ENCODE results near the gene FHOD1. TPM values are rescaled to one million over a fixed set of nuclear protein-coding genes. Genes with fewer than 3 reads are reported as not detected.

Gene FHOD1
- total RNA-seq, 2 experiments from 2014 or later: 94.8 to 99.1 TPM

DNA sequence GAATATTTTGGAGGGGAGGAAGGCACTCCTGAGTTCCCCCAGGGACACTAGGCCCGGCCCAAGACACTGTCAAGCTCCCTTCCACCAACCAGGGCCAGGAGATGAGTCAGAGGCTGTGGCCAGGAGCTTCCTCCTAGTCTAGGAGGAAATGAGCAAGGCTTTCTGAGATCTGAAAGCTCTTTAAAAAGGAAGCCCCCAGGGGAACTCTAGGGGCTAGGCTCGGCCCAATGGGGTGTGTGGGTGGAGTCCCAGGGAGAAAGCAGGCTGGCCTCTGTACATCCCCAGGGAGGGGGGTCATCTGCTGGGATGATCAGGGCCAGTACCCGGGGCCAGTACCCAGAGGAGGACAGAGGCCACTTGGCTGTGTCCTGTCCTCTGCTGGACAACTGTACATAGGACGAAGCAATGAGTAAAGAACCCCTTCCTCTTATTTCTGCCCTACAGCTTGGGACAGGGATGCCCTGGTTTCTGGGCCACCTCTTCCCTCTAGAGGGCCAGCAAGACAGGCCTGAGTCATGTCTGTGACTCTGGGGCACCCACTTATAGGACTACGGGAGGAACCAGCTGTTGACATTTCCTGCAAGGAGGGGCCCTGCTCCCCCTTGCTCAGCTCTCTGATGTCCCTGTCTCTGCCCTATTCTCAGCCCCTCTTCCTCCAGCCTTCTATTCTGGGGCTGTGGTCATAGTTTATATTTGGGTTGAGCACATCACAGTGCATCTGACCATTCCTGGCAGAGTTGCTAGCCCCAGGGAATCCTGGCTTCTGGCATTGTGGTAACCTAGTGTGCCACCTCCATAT, 2.7 kb downstream of the FHOD1 start:
- DNase-seq: peak; percentile 87
- Mint-ChIP-seq H3K4me3 (peak overlapping the region; percentile 85), H3K27ac (peak overlapping the region; percentile 98), H3K27me3 (peaks cover 9% of the 10 kb centered on the region), H3K36me3 (ENCODE audit: low read depth) (peaks cover 12% of the 10 kb centered on the region), H3K4me1 (peaks cover 66% of the 10 kb centered on the region), H3K9me3 (no peaks in the 10 kb centered on the region)
- ChIA-PET CTCF (interaction anchor here (0.5 to 5.0 kb wide), 11 partner anchors 9 to 350 kb away, joined by 3 to 58 read pairs (median 5); partner anchors contain the start of genes ATP6V0D1, ELMO3, MATCAP1 and TMEM208), POLR2A (interaction anchor here (0.6 to 15.4 kb wide), 18 partner anchors 10 to 691 kb away, joined by 3 to 187 read pairs (median 4); partner anchors contain the start of genes E2F4, FBXL8, MATCAP1 and PHAF1)

DNA sequence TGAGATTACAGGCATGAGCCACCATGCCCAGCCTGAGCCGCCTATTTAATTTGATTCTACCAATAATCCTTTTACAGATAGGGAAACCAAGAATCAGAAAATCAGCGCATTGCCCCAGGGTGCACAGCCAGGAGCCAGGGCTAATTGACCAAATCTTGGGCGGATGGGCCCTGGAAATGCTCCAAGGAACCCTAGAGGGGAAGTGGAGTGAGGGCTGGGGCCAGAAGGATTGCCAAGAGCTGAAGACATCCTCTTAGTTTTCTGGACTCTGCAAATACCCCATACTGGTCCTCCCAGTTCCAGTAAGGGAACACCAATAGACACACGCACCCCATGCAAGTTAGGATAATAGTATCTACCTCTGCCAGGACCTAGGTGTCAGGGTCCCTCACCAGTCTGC, 3.8 kb downstream of the FHOD1 start:
- ChIA-PET CTCF (interaction anchor here (1.4 to 5.0 kb wide), 5 partner anchors 18 to 238 kb away, joined by 3 to 58 read pairs (median 6); partner anchors contain the start of genes ATP6V0D1, ELMO3 and TMEM208), POLR2A (interaction anchor here (1.1 to 15.4 kb wide), 7 partner anchors 9 to 230 kb away, joined by 3 to 187 read pairs (median 9); partner anchors contain the start of genes E2F4 and TMEM208)
- no peak for DNase-seq
- Mint-ChIP-seq H3K9me3 (no peaks in the 10 kb centered on the region), H3K27me3 (peaks cover 5% of the 10 kb centered on the region), H3K36me3 (ENCODE audit: low read depth) (peaks cover 19% of the 10 kb centered on the region), H3K27ac (peak overlapping the region; percentile 98), H3K4me1 (peaks cover 61% of the 10 kb centered on the region), H3K4me3 (peak overlapping the region; percentile 8)

DNA sequence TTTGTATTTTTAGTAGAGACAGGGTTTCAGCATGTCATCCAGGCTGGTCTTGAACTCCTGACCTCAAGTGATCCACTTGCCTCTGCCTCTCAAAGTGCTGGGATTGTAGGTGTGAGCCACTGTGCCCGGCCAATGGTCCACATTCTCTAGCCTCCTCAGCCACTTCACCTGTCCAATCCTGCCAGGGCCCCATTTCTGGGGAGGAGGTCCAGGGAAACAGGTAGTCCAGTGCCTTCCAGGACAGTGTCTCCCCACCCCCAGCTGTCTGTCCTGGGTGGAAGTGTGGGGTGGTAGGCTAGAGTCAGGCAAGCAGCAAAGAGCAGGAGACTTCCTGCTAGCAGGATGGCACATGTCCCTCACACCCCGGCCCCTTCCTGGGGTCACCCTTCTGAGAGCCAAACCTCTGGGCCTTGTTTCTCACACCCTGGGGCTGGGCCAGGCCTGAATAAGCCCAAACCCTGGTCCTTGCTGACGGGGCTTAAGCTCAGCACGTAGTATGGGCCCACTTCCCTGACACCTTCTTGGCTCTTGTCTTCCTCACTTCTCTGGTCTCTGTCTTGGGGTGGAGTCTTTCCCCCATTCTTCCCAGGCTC, 5.0 kb downstream of the FHOD1 start:
- peaks cover 63% of the 10 kb centered on the region for H3K4me1 Mint-ChIP-seq
- H3K27me3 Mint-ChIP-seq: no peaks in the 10 kb centered on the region
- peaks cover 31% of the 10 kb centered on the region for H3K36me3 Mint-ChIP-seq (ENCODE audit: low read depth)
- no peak overlapping the region for H3K4me3 Mint-ChIP-seq
- ChIA-PET POLR2A (interaction anchor here (15.4 kb wide), 1 partner anchor 16 kb away, joined by 187 read pairs; the partner anchor contains the start of gene TMEM208), CTCF (interaction anchor here (1.3 to 1.4 kb wide), 2 partner anchors 50 to 281 kb away, joined by 3 read pairs; partner anchors contain the start of gene CES3)
- no peak for DNase-seq
- peak overlapping the region; percentile 23 for H3K27ac Mint-ChIP-seq
- H3K9me3 Mint-ChIP-seq: no peaks in the 10 kb centered on the region

DNA sequence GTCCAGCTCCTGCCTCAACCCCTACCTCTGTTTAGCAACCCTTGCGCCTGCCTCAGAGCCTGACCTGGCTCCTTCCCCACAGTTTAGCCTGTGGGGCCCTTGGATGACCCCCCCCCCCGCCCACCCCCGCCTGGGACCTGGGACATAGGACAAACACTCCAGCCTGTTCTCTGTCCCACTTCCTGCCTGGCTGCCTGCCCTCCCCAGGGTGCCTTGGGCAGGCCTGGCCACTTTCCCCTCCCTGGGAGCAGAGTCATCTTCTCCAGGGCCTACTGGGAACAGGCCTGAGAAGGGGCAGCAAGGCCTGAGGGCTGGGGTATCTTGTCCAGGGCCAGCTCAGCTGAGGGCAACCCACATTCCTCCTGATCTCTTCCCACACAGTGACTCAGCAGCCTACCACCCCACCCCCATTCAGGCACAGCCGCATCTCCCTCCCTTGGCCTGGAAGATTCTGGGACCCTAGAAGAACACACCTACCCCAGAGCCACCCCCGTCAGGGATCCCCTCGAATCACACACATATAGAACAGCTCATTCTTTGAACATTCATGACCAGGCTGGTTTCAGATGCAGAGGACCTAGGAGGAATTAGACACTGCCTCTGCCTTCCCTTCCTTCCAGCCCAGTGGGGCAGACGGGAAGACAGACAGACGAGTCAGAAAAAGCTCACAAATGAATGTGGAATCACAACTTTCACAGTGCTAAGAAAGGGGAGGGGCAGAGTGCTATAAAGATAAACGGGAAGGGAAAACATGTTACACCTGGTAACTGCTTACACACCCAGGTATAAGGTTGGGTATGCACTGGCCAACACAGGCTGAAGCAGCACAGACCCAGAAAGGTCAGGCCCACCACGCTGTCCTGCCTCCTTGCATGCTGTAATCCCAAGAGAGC, 6.0 kb downstream of the FHOD1 start:
- Mint-ChIP-seq H3K36me3 (ENCODE audit: low read depth) (peaks cover 39% of the 10 kb centered on the region), H3K27me3 (no peaks in the 10 kb centered on the region), H3K27ac (peak overlapping the region; percentile 38), H3K4me1 (peaks cover 71% of the 10 kb centered on the region), H3K9me3 (no peaks in the 10 kb centered on the region), H3K4me3 (no peak overlapping the region)
- CTCF ChIA-PET: interaction anchor here (0.6 kb wide), 1 partner anchor 271 kb away, joined by 4 read pairs; no protein-coding TSS in a partner anchor
- no peak for DNase-seq
- POLR2A ChIA-PET: interaction anchor here (15.4 kb wide), 1 partner anchor 15 kb away, joined by 187 read pairs; the partner anchor contains the start of gene TMEM208

DNA sequence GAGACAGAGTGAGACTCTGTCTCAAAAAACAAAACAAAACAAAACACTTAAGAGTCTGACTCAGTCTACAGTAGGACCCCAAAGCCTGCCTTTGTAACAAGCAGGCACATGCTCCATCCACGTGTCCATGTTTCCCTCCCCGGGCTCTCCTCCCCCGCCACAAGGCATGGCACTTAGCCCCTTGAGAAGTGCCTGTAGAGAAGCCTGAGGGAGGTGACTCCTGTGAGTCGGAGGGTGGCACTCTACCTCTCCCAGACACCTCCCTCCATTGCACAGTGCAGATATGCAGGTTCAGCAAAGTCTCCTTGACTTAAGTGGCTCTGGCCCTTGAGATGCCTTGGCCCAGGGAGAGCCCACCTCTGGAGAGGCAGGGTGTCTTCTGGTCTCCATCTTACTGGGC, 6.8 kb downstream of the FHOD1 start:
- H3K27me3 Mint-ChIP-seq: no peaks in the 10 kb centered on the region
- peaks cover 75% of the 10 kb centered on the region for H3K4me1 Mint-ChIP-seq
- ChIA-PET POLR2A (interaction anchor here (15.4 kb wide), 1 partner anchor 14 kb away, joined by 187 read pairs; the partner anchor contains the start of gene TMEM208), CTCF (no interaction called here)
- no peak for DNase-seq
- H3K36me3 Mint-ChIP-seq (ENCODE audit: low read depth): peaks cover 47% of the 10 kb centered on the region
- H3K27ac Mint-ChIP-seq: peak overlapping the region; percentile 14
- no peak overlapping the region for H3K4me3 Mint-ChIP-seq
- H3K9me3 Mint-ChIP-seq: no peaks in the 10 kb centered on the region

DNA sequence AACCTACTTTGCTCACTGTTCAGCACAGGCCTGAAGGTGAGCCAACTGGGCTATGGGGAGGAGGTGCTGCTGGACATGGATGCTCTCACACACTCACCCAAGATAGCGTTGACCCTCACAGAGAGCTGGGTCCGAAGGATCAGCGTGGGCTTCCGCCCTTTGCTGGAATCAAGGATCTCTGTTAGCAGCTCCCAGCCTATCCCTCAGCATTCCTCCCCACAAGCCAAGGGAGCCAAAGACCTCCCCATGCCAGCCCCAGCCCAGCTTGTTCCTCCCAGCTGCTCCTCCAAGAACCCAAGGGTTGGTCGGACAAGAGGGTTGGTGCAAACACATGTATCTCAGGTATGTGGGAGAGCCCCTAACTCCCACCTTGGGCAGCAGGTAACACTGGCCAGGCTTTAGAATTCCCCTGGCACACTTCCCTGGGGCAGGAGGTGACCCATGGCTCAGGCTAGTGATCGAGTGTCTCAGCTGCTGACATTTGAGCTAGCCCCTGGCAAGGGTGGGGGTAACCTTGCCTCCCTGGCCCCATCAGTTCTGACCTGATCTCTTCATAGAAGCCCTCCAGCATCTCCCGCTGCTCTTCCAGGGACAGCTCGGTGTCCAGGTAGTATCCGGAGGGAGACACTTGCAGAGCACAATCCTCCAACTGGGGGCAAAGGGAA, 8.3 kb downstream of the FHOD1 start:
- Mint-ChIP-seq H3K4me3 (no peak overlapping the region), H3K4me1 (peaks cover 61% of the 10 kb centered on the region), H3K27ac (peak overlapping the region; percentile 54), H3K36me3 (ENCODE audit: low read depth) (peaks cover 50% of the 10 kb centered on the region), H3K9me3 (no peaks in the 10 kb centered on the region), H3K27me3 (no peaks in the 10 kb centered on the region)
- CTCF ChIA-PET: interaction anchor here (0.8 to 1.2 kb wide), 5 partner anchors 9 to 42 kb away, joined by 3 to 5 read pairs (median 3); partner anchors contain the start of genes FHOD1 and TMEM208
- no peak for DNase-seq
- POLR2A ChIA-PET: interaction anchor here (0.8 to 15.4 kb wide), 3 partner anchors 7 to 242 kb away, joined by 3 to 187 read pairs (median 97); partner anchors contain the start of genes ATP6V0D1, FHOD1, SLC9A5 and TMEM208

DNA sequence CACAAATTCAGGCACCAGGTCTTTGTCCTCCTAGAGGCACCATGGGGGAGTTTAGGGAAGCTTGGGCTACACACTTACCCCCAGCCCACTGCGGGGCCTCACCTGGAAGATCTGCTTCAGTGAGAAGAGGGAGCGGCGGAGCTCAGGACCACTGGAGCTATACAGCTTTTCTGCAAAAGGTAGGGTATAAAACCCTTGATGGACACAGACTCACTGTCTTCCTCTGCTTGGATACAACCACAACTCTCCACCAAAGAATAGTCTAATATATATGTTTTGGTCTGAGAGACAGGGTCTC, 9.1 kb downstream of the FHOD1 start:
- no peak for DNase-seq
- Mint-ChIP-seq H3K27me3 (no peaks in the 10 kb centered on the region), H3K27ac (peak overlapping the region; percentile 64), H3K4me1 (peaks cover 54% of the 10 kb centered on the region), H3K9me3 (no peaks in the 10 kb centered on the region), H3K4me3 (no peak overlapping the region), H3K36me3 (ENCODE audit: low read depth) (peaks cover 55% of the 10 kb centered on the region)
- POLR2A ChIA-PET: interaction anchor here (1.0 to 15.4 kb wide), 3 partner anchors 8 to 243 kb away, joined by 3 to 187 read pairs (median 97); partner anchors contain the start of genes ATP6V0D1, FHOD1, SLC9A5 and TMEM208
- CTCF ChIA-PET: interaction anchor here (1.0 to 1.2 kb wide), 3 partner anchors 9 to 43 kb away, joined by 3 to 5 read pairs (median 4); partner anchors contain the start of genes FHOD1 and TMEM208

DNA sequence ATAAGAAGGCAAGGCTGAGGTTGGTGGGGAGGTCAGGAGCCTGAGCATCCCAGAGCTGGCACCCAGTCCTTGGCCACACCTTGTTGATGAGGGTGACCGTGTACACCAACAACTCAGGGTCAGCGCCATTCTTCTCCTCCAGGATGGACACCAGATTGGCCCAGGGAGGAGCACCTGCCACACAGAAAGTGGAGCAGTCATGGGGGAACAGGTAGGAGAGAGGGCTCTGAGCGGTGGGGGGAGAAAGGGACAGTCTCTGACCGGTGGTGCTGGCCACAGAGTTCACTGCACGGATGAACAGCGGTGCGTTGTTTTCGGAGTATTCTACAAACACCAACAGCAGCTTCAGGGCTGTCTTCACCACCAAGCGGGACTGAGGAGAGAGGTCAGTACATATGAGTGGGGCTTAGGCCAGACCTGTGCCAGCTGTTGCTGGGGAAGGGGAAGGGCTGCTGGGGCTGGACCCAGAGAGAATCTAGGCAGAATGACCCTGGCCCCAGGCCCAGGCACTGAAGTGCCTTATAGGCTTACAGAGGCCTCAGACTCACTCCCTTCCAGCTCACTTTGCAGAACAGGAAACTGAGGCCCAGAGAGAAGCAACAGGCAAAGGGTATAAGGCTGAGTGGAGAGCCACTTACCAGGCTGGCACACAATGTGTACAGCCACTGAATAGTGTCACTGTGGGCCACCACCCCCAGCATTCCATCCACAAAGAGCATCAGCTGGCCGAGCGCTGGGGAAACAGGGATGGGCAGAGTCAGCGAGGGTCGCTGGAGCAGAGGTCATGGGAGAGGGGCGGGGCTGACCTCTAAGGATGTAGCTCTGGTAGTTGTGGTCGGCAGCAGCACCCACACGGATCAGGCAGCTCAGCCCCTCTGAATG, 9.6 kb downstream of the FHOD1 start:
- no peak for DNase-seq
- H3K36me3 Mint-ChIP-seq (ENCODE audit: low read depth): peaks cover 57% of the 10 kb centered on the region
- ChIA-PET POLR2A (interaction anchor here (0.8 to 15.4 kb wide), 4 partner anchors 9 to 244 kb away, joined by 3 to 187 read pairs (median 50); partner anchors contain the start of genes ATP6V0D1, FHOD1, SLC9A5 and TMEM208), CTCF (interaction anchor here (1.0 to 1.3 kb wide), 3 partner anchors 10 to 43 kb away, joined by 3 to 7 read pairs (median 4); partner anchors contain the start of gene FHOD1)
- no peaks in the 10 kb centered on the region for H3K9me3 Mint-ChIP-seq
- no peak overlapping the region for H3K4me3 Mint-ChIP-seq
- H3K4me1 Mint-ChIP-seq: peaks cover 53% of the 10 kb centered on the region
- peak overlapping the region; percentile 64 for H3K27ac Mint-ChIP-seq
- no peaks in the 10 kb centered on the region for H3K27me3 Mint-ChIP-seq

DNA sequence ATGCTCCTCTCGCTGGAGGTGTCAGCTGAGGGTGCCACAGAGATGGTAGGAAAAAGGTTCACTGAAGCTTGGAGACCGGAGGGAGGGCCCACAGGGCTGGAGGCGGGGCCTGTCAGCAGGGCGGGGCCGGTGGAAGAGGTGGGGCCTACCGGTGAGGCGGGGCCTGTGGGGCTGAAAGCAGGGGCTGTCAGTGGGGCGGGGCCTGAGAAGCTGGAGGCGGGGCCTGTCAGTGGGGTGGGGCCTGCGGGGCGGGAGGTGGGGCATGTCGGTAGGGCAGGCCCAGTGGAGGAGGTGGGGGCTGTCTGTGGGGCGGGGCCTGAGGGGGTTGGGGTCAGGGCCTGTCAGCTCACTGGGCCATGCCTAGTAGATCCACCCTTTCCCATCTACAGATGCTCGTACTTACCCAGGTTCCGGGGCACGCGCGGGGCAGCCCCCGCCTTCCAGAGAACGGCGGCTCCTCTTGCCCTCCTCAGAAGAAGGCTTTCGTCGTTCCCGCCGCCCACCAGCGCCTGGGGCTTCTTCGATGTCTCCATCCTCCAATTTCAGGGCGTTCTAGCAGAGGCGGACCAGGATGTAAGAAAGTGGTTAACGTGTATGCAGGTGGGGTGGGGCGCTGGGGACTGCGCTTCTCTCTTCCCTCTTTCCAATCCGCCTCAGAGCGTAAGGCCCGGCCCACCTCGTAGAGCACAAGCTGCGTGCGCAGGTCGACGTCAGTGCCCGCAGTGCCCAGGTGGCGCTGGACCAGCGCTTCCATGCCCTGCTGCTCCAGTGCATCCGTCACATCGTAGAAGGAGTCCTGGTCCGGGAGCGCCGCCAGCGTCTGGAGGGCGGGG, 10.5 kb downstream of the FHOD1 start:
- H3K27me3 Mint-ChIP-seq: no peaks in the 10 kb centered on the region
- peak overlapping the region; percentile 75 for H3K4me3 Mint-ChIP-seq
- H3K36me3 Mint-ChIP-seq (ENCODE audit: low read depth): peaks cover 64% of the 10 kb centered on the region
- H3K9me3 Mint-ChIP-seq: no peaks in the 10 kb centered on the region
- peak overlapping the region; percentile 97 for H3K27ac Mint-ChIP-seq
- ChIA-PET CTCF (interaction anchor here (0.7 to 2.4 kb wide), 4 partner anchors 8 to 261 kb away, joined by 3 to 12 read pairs (median 6); partner anchors contain the start of genes FHOD1 and TMEM208), POLR2A (interaction anchor here (0.6 to 15.4 kb wide), 6 partner anchors 10 to 767 kb away, joined by 3 to 187 read pairs (median 6); partner anchors contain the start of genes ATP6V0D1, FBXL8, FHOD1 and SLC9A5)
- peak; percentile 92 for DNase-seq
- peaks cover 44% of the 10 kb centered on the region for H3K4me1 Mint-ChIP-seq

Data from activated CD4-positive, alpha-beta memory T cell treated with anti-CD3 and anti-CD28 coated beads, Interleukin-2, amount 10 ng/mL, durations not matched to agents 7 days and 5 days (primary cell).